ENCODE measurements around the gene FSTL1.

FSTL1 gene

GRCh38 chr3:120394347-120394746 is 56.4 kb downstream of the FSTL1 start:
- Histone ChIP-seq H2AFZ (ENCODE audit: low read depth, low read length) (no peak overlapping the region), H3K4me2 (ENCODE audit: low read length) (no peak overlapping the region), H3K36me3 (replicated peaks; ENCODE audit: low read depth, low read length) (no peaks in the 10 kb centered on the region), H3K9ac (ENCODE audit: low read length) (no peak overlapping the region), H3K27me3 (ENCODE audit: low read depth, low read length) (peaks cover 11% of the 10 kb centered on the region), H3K79me2 (ENCODE audit: low read length) (no peaks in the 10 kb centered on the region), H3K4me3 (ENCODE audit: low read length) (no peak overlapping the region), H3K9me3 (ENCODE audit: insufficient read depth, low read length) (no peaks in the 10 kb centered on the region), H4K20me1 (ENCODE audit: insufficient read depth, low read length) (no peaks in the 10 kb centered on the region), H3K27ac (ENCODE audit: low read length) (no peak overlapping the region), H3K4me1 (ENCODE audit: low read length) (peaks cover 10% of the 10 kb centered on the region)
- TF ChIP-seq, protein P1, sequence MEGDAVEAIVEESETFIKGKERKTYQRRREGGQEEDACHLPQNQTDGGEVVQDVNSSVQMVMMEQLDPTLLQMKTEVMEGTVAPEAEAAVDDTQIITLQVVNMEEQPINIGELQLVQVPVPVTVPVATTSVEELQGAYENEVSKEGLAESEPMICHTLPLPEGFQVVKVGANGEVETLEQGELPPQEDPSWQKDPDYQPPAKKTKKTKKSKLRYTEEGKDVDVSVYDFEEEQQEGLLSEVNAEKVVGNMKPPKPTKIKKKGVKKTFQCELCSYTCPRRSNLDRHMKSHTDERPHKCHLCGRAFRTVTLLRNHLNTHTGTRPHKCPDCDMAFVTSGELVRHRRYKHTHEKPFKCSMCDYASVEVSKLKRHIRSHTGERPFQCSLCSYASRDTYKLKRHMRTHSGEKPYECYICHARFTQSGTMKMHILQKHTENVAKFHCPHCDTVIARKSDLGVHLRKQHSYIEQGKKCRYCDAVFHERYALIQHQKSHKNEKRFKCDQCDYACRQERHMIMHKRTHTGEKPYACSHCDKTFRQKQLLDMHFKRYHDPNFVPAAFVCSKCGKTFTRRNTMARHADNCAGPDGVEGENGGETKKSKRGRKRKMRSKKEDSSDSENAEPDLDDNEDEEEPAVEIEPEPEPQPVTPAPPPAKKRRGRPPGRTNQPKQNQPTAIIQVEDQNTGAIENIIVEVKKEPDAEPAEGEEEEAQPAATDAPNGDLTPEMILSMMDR (IDR thresholded peaks at IDR 0.05; ENCODE audit: low read depth, low read length) = no peak
- TF ChIP-seq EZH2phosphoT487 (IDR thresholded peaks at IDR 0.05; ENCODE audit: low read depth) = no peak

- Histone ChIP-seq H3K27me3 (ENCODE audit: low read depth, low read length) (peaks cover 11% of the 10 kb centered on the region), H4K20me1 (ENCODE audit: insufficient read depth, low read length) (no peaks in the 10 kb centered on the region), H3K79me2 (ENCODE audit: low read length) (no peaks in the 10 kb centered on the region), H3K4me2 (ENCODE audit: low read length) (no peak overlapping the region), H3K9me3 (ENCODE audit: insufficient read depth, low read length) (no peaks in the 10 kb centered on the region), H3K27ac (ENCODE audit: low read length) (no peak overlapping the region), H3K9ac (ENCODE audit: low read length) (no peak overlapping the region), H2AFZ (ENCODE audit: low read depth, low read length) (no peak overlapping the region), H3K4me3 (ENCODE audit: low read length) (no peak overlapping the region), H3K36me3 (replicated peaks; ENCODE audit: low read depth, low read length) (no peaks in the 10 kb centered on the region), H3K4me1 (ENCODE audit: low read length) (peaks cover 7% of the 10 kb centered on the region)
- TF ChIP-seq EZH2phosphoT487 (IDR thresholded peaks at IDR 0.05; ENCODE audit: low read depth) = no peak
- TF ChIP-seq, protein P1 (IDR thresholded peaks at IDR 0.05; ENCODE audit: low read depth, low read length) = no peak
Observed at GRCh38 chr3:120393761-120394160, 57.0 kb downstream of the FSTL1 start.

GRCh38 chr3:120393243-120393642 is 57.5 kb downstream of the FSTL1 start:
- Histone ChIP-seq H4K20me1 (ENCODE audit: insufficient read depth, low read length) (no peaks in the 10 kb centered on the region), H3K4me3 (ENCODE audit: low read length) (no peak overlapping the region), H3K27ac (ENCODE audit: low read length) (no peak overlapping the region), H3K9me3 (ENCODE audit: insufficient read depth, low read length) (no peaks in the 10 kb centered on the region), H3K79me2 (ENCODE audit: low read length) (no peaks in the 10 kb centered on the region), H3K27me3 (ENCODE audit: low read depth, low read length) (peaks cover 11% of the 10 kb centered on the region), H2AFZ (ENCODE audit: low read depth, low read length) (no peak overlapping the region), H3K4me1 (ENCODE audit: low read length) (peaks cover 7% of the 10 kb centered on the region), H3K9ac (ENCODE audit: low read length) (no peak overlapping the region), H3K4me2 (ENCODE audit: low read length) (no peak overlapping the region), H3K36me3 (replicated peaks; ENCODE audit: low read depth, low read length) (no peaks in the 10 kb centered on the region)
- TF ChIP-seq, protein P1 (IDR thresholded peaks at IDR 0.05; ENCODE audit: low read depth, low read length) = no peak
- no peak for TF ChIP-seq EZH2phosphoT487 (IDR thresholded peaks at IDR 0.05; ENCODE audit: low read depth)

DNA sequence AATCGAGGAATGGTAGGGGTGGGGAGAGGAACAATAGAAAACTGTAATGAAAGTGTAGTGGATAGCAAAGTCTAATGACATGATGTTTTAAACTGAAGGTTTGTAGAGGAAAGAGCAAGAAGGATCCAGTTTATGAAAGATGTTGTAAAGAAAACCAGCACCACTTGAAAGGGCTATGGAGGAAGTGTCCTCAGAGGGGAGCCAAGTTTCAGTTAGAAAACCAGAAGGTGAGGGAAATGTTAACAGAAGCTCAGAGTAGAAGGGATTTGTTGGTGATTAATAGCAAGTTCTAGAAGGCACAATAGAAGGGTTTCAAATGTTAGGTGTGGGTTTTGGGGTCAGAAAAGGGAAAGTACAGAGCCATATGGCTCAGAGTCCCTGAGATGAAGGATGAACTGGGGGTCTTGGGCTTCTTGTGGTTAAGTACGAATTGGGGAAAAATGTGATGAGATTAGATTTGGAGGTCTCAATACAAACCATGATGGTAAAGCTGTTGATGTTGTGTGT is 67.8 kb downstream of the FSTL1 start:
- no peaks in the 10 kb centered on the region for H3K36me3 ChIP-seq (replicated peaks; ENCODE audit: low read depth, low read length)
- TF ChIP-seq, protein P1 (IDR thresholded peaks at IDR 0.05; ENCODE audit: low read depth, low read length) = no peak
- no peak for TF ChIP-seq EZH2phosphoT487 (IDR thresholded peaks at IDR 0.05; ENCODE audit: low read depth)
- no peak overlapping the region for H2AFZ ChIP-seq (ENCODE audit: low read depth, low read length)

More for the DNA sequence above, 67.8 kb downstream of the FSTL1 start:
- peaks cover 6% of the 10 kb centered on the region; the same call in 1 of the 2 replicates for H3K27me3 ChIP-seq (ENCODE audit: low read depth, low read length)
- no peaks in the 10 kb centered on the region for H3K4me1 ChIP-seq (ENCODE audit: low read length)
- no peak overlapping the region for H3K27ac ChIP-seq (ENCODE audit: low read length)
- no peak overlapping the region for H3K4me3 ChIP-seq (ENCODE audit: low read length)
- no peaks in the 10 kb centered on the region for H4K20me1 ChIP-seq (ENCODE audit: insufficient read depth, low read length)
- no peak overlapping the region for H3K4me2 ChIP-seq (ENCODE audit: low read length)
- no peaks in the 10 kb centered on the region for H3K79me2 ChIP-seq (ENCODE audit: low read length)
- H3K9me3 ChIP-seq (ENCODE audit: insufficient read depth, low read length) = no peaks in the 10 kb centered on the region
- no peak overlapping the region for H3K9ac ChIP-seq (ENCODE audit: low read length)
